Activated T-helper 2 cell treated with anti-CD3 and anti-CD28 coated beads, Interferon-gamma antibody, Interleukin-2, Interleukin-4, amounts not matched to agents 10 μg/mL and 5 μg/mL and 100 μg/mL, durations not matched to agents 14 hours and 24 hours and 36 hours (primary cell): ENCODE measurements around the gene WWC1. TPM values are rescaled to one million over a fixed set of nuclear protein-coding genes. Genes with fewer than 3 reads are reported as not detected.
"Not testable (repeated sequence)": the region's sequence is repeated elsewhere in the genome, so short reads cannot be mapped to it uniquely, and the experiment has no call there.

Experiments used
- DNase-seq: peaks from one replicate; pipeline ENCODE4 v3.0.0; 2021; ENCODE audit warnings: low spot score
- H3K27ac Mint-ChIP-seq: one replicate; pipeline ENCODE4 v1.8.0; 2021; ENCODE audit warnings: mixed read lengths
- H3K27me3 Mint-ChIP-seq: one replicate; pipeline ENCODE4 v1.8.0; 2021; ENCODE audit warnings: low read depth, mixed read lengths
- H3K36me3 Mint-ChIP-seq: one replicate; pipeline ENCODE4 v1.8.0; 2021; ENCODE audit warnings: low read depth, mixed read lengths
- H3K4me1 Mint-ChIP-seq: one replicate; pipeline ENCODE4 v1.8.0; 2021; ENCODE audit warnings: low read depth, mixed read lengths
- H3K4me3 Mint-ChIP-seq: one replicate; pipeline ENCODE4 v1.8.0; 2021; ENCODE audit warnings: low read depth, mild to moderate bottlenecking, moderate library complexity, mixed read lengths
- H3K9me3 Mint-ChIP-seq: one replicate; pipeline ENCODE4 v1.8.0; 2021; ENCODE audit warnings: mixed read lengths
- intact Hi-C: fragments of 100-400 bp; cut with micrococcal nuclease; formaldehyde crosslinking; loops from one replicate; pipeline ENCODE4 v1.15.1; 2023
- total RNA-seq: library from RNA; stranded (reverse); gene quantifications from 2 replicates; pipeline ENCODE4 v1.2.3, GENCODE V29; 2022

The WWC1 gene
- total RNA-seq, 1 donor from 2014 or later = 0.59 TPM

DNA sequence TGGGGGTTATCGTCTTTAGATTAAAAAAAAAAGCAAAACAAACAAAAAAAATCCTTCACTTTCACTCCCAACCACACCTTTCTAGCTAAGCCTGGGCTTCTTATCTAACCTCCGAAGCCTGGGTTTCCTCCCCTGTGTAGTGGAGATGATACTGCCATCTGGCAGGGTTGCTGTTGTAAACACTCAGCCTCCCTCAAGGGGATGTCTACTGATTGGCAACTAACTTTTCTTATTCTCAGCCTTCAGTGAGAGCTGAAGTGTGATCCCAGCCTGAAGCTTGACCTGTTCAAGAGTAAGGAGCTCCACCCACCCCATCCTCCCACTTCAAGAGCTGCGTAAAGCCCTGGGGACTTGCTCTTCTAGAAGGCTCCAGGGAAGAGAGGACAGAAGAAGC lies 21.5 kb upstream of the WWC1 start:
- Mint-ChIP-seq H3K27me3 (peaks cover 20% of the 10 kb centered on the region), H3K9me3 (no peaks in the 10 kb centered on the region), H3K4me1 (peaks cover 3% of the 10 kb centered on the region), H3K4me3 (no peak overlapping the region), H3K36me3 (no peaks in the 10 kb centered on the region), H3K27ac (no peak overlapping the region)
- no peak for DNase-seq
- intact Hi-C loops = loop anchor here (5.0 to 10.0 kb wide), 2 partner anchors 145 to 217 kb away; partner anchors contain the start of gene RARS1

- H3K36me3 Mint-ChIP-seq = no peaks in the 10 kb centered on the region
Measured at GRCh38 chr5:168270476-168270875, 21.0 kb upstream of the WWC1 start.

DNA sequence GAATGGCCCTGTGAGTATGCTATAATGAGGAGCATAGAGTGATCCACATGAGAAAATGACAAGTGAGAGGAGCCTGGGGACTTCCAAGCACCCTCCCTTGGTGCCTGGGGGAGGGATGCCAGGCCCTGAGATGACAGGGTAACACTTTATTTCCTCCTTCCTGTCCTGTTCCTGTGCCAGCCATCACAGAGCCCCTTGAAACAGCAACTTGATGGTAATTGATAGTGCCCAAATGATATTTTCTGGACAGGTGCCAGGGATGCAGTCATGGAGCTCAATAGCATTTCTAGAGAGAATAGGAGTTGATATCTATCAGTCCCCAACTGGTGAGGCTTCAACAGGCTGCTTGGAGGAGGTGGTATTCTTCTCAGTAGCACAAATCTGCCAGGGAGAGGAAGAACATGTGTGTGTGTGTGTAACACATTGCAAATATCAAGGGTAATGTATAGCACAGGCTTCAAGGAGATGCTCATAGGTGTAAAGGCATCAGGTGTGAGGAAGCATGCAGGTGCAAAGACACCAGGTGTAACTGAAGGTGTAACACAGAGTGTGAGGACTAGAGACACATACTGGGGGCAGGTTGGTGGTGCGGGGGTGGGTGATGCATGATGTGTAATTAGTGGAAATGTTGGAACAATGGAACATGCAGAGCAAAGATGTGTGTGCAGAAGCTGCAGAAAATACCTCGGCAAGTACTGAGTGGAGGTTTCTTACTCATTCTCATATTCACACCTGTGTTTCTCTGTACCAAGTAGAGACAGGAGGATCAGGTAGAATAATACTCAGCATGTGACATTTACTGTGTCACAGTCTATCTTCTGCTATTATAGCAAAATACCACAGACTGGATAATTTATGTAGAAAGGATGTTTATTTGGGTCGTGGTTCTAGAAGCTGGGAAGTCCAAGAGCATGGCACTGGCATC lies 18.1 kb upstream of the WWC1 start:
- peaks cover 19% of the 10 kb centered on the region for H3K27me3 Mint-ChIP-seq
- intact Hi-C loops = no loop called here
- no peak overlapping the region for H3K27ac Mint-ChIP-seq
- no peak overlapping the region for H3K4me3 Mint-ChIP-seq
- no peak for DNase-seq
- peaks cover 3% of the 10 kb centered on the region for H3K4me1 Mint-ChIP-seq
- H3K36me3 Mint-ChIP-seq = no peaks in the 10 kb centered on the region
- no peaks in the 10 kb centered on the region for H3K9me3 Mint-ChIP-seq

More at GRCh38 chr5:168270476-168270875, 21.0 kb upstream of the WWC1 start:
- H3K4me3 Mint-ChIP-seq = no peak overlapping the region
- DNase-seq = no peak
- no peaks in the 10 kb centered on the region for H3K9me3 Mint-ChIP-seq
- intact Hi-C loops = no loop called here
- H3K27me3 Mint-ChIP-seq = peaks cover 20% of the 10 kb centered on the region
- H3K27ac Mint-ChIP-seq = no peak overlapping the region
- H3K4me1 Mint-ChIP-seq = peaks cover 3% of the 10 kb centered on the region

- no peaks in the 10 kb centered on the region for H3K36me3 Mint-ChIP-seq
- intact Hi-C loops = no loop called here
- H3K27me3 Mint-ChIP-seq = peaks cover 14% of the 10 kb centered on the region
- no peaks in the 10 kb centered on the region for H3K9me3 Mint-ChIP-seq
- H3K4me3 Mint-ChIP-seq = no peak overlapping the region
- no peak for DNase-seq
- no peak overlapping the region for H3K27ac Mint-ChIP-seq
- H3K4me1 Mint-ChIP-seq = no peaks in the 10 kb centered on the region
Measured at GRCh38 chr5:168274406-168274805, 17.0 kb upstream of the WWC1 start.

DNA sequence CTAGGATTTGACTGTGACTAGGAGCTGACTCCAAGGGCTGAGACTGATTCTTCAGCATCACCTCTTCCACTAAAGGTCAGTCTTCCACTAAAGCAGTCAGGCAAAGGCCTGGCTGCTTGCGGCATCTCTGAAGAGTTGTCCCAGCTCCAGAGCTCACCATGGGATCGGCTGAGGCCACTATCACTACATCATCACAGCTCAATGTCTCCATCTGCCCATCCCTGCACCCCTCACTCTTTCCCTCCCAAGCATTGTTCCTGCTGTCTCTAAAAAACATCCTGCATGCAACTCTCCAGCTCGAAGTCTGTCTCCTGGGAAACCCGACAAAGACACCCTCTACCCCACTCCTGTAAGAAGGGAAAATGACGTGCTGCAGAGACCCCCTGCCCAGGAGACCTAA lies 15.5 kb upstream of the WWC1 start:
- no peak overlapping the region for H3K4me3 Mint-ChIP-seq

DNA sequence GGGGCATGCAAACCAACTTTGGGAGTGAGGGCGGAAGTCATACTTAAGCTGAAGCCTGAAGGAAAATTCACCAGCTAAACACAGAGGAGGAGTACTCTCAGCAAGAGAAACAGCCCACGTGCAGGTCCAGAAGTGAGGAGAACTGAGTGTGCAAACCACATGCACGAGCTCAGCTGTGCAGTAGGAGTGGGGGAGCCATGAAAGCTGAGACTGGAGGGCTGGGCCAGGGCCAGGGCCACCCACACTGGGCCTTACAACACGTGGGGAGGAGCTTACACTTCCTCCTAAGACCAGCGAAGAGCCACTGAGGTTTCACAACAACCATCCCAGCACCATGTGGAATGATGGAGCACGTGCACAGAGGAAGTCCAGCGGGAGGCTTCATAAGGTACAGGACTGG lies 9.3 kb upstream of the WWC1 start:
- peaks cover 15% of the 10 kb centered on the region for H3K27me3 Mint-ChIP-seq
- intact Hi-C loops = no loop called here
- H3K27ac Mint-ChIP-seq = no peak overlapping the region
- peaks cover 6% of the 10 kb centered on the region for H3K9me3 Mint-ChIP-seq
- DNase-seq = no peak
- no peak overlapping the region for H3K4me3 Mint-ChIP-seq
- H3K4me1 Mint-ChIP-seq = peaks cover 4% of the 10 kb centered on the region
- no peaks in the 10 kb centered on the region for H3K36me3 Mint-ChIP-seq

More for the DNA sequence above, 15.5 kb upstream of the WWC1 start:
- DNase-seq = no peak
- H3K9me3 Mint-ChIP-seq = no peaks in the 10 kb centered on the region
- no peaks in the 10 kb centered on the region for H3K36me3 Mint-ChIP-seq
- H3K4me1 Mint-ChIP-seq = no peaks in the 10 kb centered on the region
- intact Hi-C loops = no loop called here
- peaks cover 7% of the 10 kb centered on the region for H3K27me3 Mint-ChIP-seq
- no peak overlapping the region for H3K27ac Mint-ChIP-seq

DNA sequence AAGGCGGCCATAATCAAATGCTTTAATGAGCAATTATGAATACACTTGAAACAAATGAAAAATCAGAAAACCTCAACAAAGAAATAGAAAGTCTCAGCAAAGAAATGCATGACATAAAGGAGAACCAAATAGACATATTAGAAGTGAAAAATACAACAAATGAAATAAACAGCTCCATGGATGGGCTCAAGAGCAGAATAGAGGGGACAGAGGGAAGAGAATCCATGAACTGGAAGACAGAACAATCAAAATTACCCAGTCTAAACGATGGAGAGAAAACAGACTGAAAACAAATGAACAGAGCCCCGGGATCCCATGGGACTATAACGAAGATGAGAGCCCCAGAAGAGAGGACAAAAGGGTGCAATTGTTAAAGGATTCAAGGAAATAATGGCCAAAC lies 6.6 kb upstream of the WWC1 start:
- peaks cover 27% of the 10 kb centered on the region for H3K27me3 Mint-ChIP-seq

GRCh38 chr5:168285696-168286095 lies 5.7 kb upstream of the WWC1 start:
- Mint-ChIP-seq H3K27me3 (peaks cover 33% of the 10 kb centered on the region), H3K9me3 (peaks cover 6% of the 10 kb centered on the region), H3K36me3 (no peaks in the 10 kb centered on the region), H3K4me3 (no peak overlapping the region), H3K27ac (no peak overlapping the region), H3K4me1 (peaks cover 11% of the 10 kb centered on the region)
- intact Hi-C loops = no loop called here
- DNase-seq = no peak

More for the DNA sequence above, 6.6 kb upstream of the WWC1 start:
- Mint-ChIP-seq H3K4me3 (no peak overlapping the region), H3K4me1 (peaks cover 9% of the 10 kb centered on the region), H3K9me3 (peaks cover 6% of the 10 kb centered on the region), H3K27ac (no peak overlapping the region), H3K36me3 (no peaks in the 10 kb centered on the region)
- no peak for DNase-seq
- intact Hi-C loops = no loop called here

- intact Hi-C loops = no loop called here
- Mint-ChIP-seq H3K27me3 (peaks cover 38% of the 10 kb centered on the region), H3K9me3 (peaks cover 6% of the 10 kb centered on the region), H3K36me3 (no peaks in the 10 kb centered on the region), H3K4me1 (peaks cover 12% of the 10 kb centered on the region), H3K27ac (no peak overlapping the region), H3K4me3 (no peak overlapping the region)
- no peak for DNase-seq
Measured at GRCh38 chr5:168286386-168286785, 5.1 kb upstream of the WWC1 start.

DNA sequence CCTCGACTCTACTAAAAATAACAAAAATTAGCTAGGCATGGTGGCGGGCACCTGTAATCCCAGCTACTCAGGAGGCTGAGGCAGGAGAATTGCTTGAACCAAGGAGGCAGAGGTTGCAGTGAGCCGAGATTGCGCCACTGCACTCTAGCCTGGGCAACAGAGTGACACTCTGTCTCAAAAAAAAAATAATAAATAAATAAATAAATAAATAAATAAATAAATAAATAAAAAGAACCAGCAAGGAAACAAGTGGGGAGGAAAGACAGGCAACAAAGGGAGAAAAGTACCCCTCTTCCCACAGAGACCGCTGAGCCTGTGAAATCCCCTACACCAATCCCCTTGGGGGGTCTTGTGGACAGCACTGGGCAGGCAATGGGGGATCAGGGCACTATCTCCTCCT lies 4.6 kb upstream of the WWC1 start:
- intact Hi-C loops, H3K27ac Mint-ChIP-seq, H3K4me3 Mint-ChIP-seq, DNase-seq, H3K9me3 Mint-ChIP-seq, H3K36me3 Mint-ChIP-seq: not testable (repeated sequence)
- Mint-ChIP-seq H3K27me3 (peaks cover 38% of the 10 kb centered on the region), H3K4me1 (peaks cover 12% of the 10 kb centered on the region)

- Mint-ChIP-seq H3K4me1 (peaks cover 12% of the 10 kb centered on the region), H3K36me3 (no peaks in the 10 kb centered on the region), H3K9me3 (peaks cover 6% of the 10 kb centered on the region), H3K27me3 (peaks cover 36% of the 10 kb centered on the region), H3K27ac (no peak overlapping the region), H3K4me3 (no peak overlapping the region)
- no peak for DNase-seq
- intact Hi-C loops = no loop called here
Measured at GRCh38 chr5:168287362-168287761, 4.1 kb upstream of the WWC1 start.

GRCh38 chr5:168288349-168289245 lies 2.8 kb upstream of the WWC1 start:
- H3K27me3 Mint-ChIP-seq = peaks cover 48% of the 10 kb centered on the region
- no peak for DNase-seq
- peaks cover 6% of the 10 kb centered on the region for H3K9me3 Mint-ChIP-seq
- H3K4me1 Mint-ChIP-seq = peaks cover 12% of the 10 kb centered on the region
- no peak overlapping the region for H3K4me3 Mint-ChIP-seq
- H3K36me3 Mint-ChIP-seq = no peaks in the 10 kb centered on the region
- no peak overlapping the region for H3K27ac Mint-ChIP-seq
- intact Hi-C loops = no loop called here
